HG03442 (cell line): ENCODE measurements around the gene LHFPL2.
"Not testable (repeated sequence)": the region's sequence is repeated elsewhere in the genome, so short reads cannot be mapped to it uniquely, and the experiment has no call there.

Source experiments
- ATAC-seq: cut with Tn5 transposase; IDR thresholded peaks from one replicate; pipeline ENCODE4 v1.9.1; 2021; ENCODE audit warnings: mild to moderate bottlenecking, moderate library complexity; ENCODE audit not compliant: unreplicated experiment

The LHFPL2 gene

GRCh38 chr5:78666975-78667374 lies 18.4 kb upstream of the LHFPL2 start:
- not testable (repeated sequence) for ATAC-seq

- ATAC-seq: no peak
These were observed 17.5 kb upstream of the LHFPL2 start for GRCh38 chr5:78666041-78666444.

- no peak for ATAC-seq
These were observed 17.0 kb upstream of the LHFPL2 start for GRCh38 chr5:78665534-78665933.

- no peak for ATAC-seq
These were observed 13.8 kb upstream of the LHFPL2 start for GRCh38 chr5:78662323-78662722.

- peak; percentile 61 for ATAC-seq
These were observed 13.1 kb upstream of the LHFPL2 start for GRCh38 chr5:78661691-78662090.

- no peak for ATAC-seq
These were observed 12.5 kb upstream of the LHFPL2 start for GRCh38 chr5:78661044-78661443.

GRCh38 chr5:78660401-78660800 lies 11.8 kb upstream of the LHFPL2 start:
- no peak for ATAC-seq

- ATAC-seq: no peak
These were observed 11.1 kb upstream of the LHFPL2 start for GRCh38 chr5:78659714-78660113.

- ATAC-seq: no peak
These were observed 10.5 kb upstream of the LHFPL2 start for GRCh38 chr5:78659114-78659513.

GRCh38 chr5:78657201-78657600 lies 8.6 kb upstream of the LHFPL2 start:
- ATAC-seq: no peak

- no peak for ATAC-seq
These were observed 7.2 kb upstream of the LHFPL2 start for GRCh38 chr5:78655746-78656290.

GRCh38 chr5:78654386-78654785 lies 5.8 kb upstream of the LHFPL2 start:
- ATAC-seq: no peak

GRCh38 chr5:78653681-78654366 lies 5.3 kb upstream of the LHFPL2 start:
- no peak for ATAC-seq

GRCh38 chr5:78653031-78653430 lies 4.5 kb upstream of the LHFPL2 start:
- no peak for ATAC-seq

- ATAC-seq: no peak
These were observed 2.9 kb upstream of the LHFPL2 start for GRCh38 chr5:78651468-78651867.

GRCh38 chr5:78650531-78650930 lies 2.0 kb upstream of the LHFPL2 start:
- ATAC-seq: no peak

GRCh38 chr5:78649861-78650496 lies 1.4 kb upstream of the LHFPL2 start:
- no peak for ATAC-seq

GRCh38 chr5:78649211-78649695 lies 681 bp upstream of the LHFPL2 start:
- ATAC-seq: no peak

GRCh38 chr5:78647838-78648358 lies 674 bp downstream of the LHFPL2 start:
- peak; percentile 24 for ATAC-seq

GRCh38 chr5:78647351-78647818 lies 1.2 kb downstream of the LHFPL2 start:
- no peak for ATAC-seq

GRCh38 chr5:78644741-78645300 lies 3.8 kb downstream of the LHFPL2 start:
- no peak for ATAC-seq

GRCh38 chr5:78644129-78644528 lies 4.4 kb downstream of the LHFPL2 start:
- ATAC-seq: no peak
